Heart left ventricle (tissue), 16 donors: ENCODE results near the gene GSAP. TPM values are rescaled to one million over a fixed set of nuclear protein-coding genes. Genes with fewer than 3 reads are reported as not detected.
A peak's percentile ranks its signal among the peaks of the same experiment; 100 is the strongest.

Experiments used
- ATAC-seq, 4 donors: fragments of 200-7000 bp; cut with Tn5 transposase; one replicate each; pipeline ENCODE4 v1.9.1; 2020 to 2022; ENCODE audit warnings: moderate library complexity in 4 of 4, mild to moderate bottlenecking in 3 of 4, moderate number of reproducible peaks in 1 of 4
- DNase-seq, 5 donors: peaks; one replicate each; pipeline ENCODE4 v3.0.0-alpha.2; 2020
- H3K27ac ChIP-seq, 12 donors: fragments of 200-600 bp; sonication (generic) in 4 of 12; one replicate each; pipeline versions ENCODE4 v1.5.0 to v1.8.0; 2016 to 2022; ENCODE audit warnings: mild to moderate bottlenecking in 2 of 12
- H3K27me3 ChIP-seq, 9 donors: fragments of 200-600 bp; sonication (generic) in 2 of 9; one replicate each; pipeline versions ENCODE4 v1.5.1 to v1.8.0; 2016 to 2022; ENCODE audit warnings: mild to moderate bottlenecking in 3 of 9
- H3K36me3 ChIP-seq, 9 donors: fragments of 200-600 bp; sonication (generic) in 2 of 9; one replicate each; pipeline versions ENCODE4 v1.5.0 to v1.8.0; 2018 to 2022; ENCODE audit warnings: mild to moderate bottlenecking in 2 of 9
- H3K4me1 ChIP-seq, 12 donors: fragments of 200-600 bp; sonication (generic) in 4 of 12; one replicate each; pipeline versions ENCODE4 v1.5.0 to v1.8.0; 2016 to 2022; ENCODE audit warnings: mild to moderate bottlenecking in 3 of 12
- H3K4me3 ChIP-seq, 12 donors: fragments of 200-600 bp; sonication (generic) in 4 of 12; one replicate each; pipeline versions ENCODE4 v1.5.0 to v1.8.0; 2017 to 2022; ENCODE audit warnings: mild to moderate bottlenecking in 9 of 12, moderate library complexity in 4 of 12
- H3K9me3 ChIP-seq, 12 donors: fragments of 200-600 bp; sonication (generic) in 4 of 12; one replicate each; pipeline versions ENCODE4 v1.5.0 to v1.8.0; 2016 to 2022; ENCODE audit warnings: mild to moderate bottlenecking in 1 of 12
- POLR2A ChIP-seq, 2 donors: fragments of 450-650 bp; IDR thresholded peaks; one replicate each; pipeline ENCODE4 v1.6.1; 2017; ENCODE audit warnings: antibody characterized with exemption in 2 of 2, mild to moderate bottlenecking in 2 of 2, moderate library complexity in 2 of 2
- WGBS, 4 donors: extraction: QIAGEN DNeasy Blood & Tissue Kit in 2 of 4; methylation state at CpG; one replicate each; pipeline versions ENCODE4 v1.1.5 to v1.1.7; 2013 to 2018; 5-methylcytosine and 5-hydroxymethylcytosine counted together
- intact Hi-C, 10 donors: fragments of 100-400 bp; cut with DNase I; formaldehyde crosslinking; loops; one replicate each; pipeline versions ENCODE4 v1.11.1 to v1.14.2; 2022
- polyA plus RNA-seq, 2 donors: library from polyadenylated mRNA; stranded (reverse); fragments of 200-250 nt; gene quantifications; one replicate each; pipeline ENCODE4 v1.2.3, GENCODE V29; 2013
- total RNA-seq, 9 donors: library from RNA; depleted of rRNA in 2 of 9; stranded (reverse); fragments of >200 nt in 2 of 9; fragmentation: NEBNext Ultra II Directional in 3 of 9; extraction: Animal tissue kit (Norgen Biotek cat#: 25700) in 3 of 9; gene quantifications; one replicate each; pipeline versions ENCODE4 v1.1.0 to v1.2.4, GENCODE V29; 2016 to 2023
- TF ChIP-seq, protein P1 (sequence below), 12 donors: fragments of 200-600 bp; sonication (generic) in 4 of 12; IDR thresholded peaks; one replicate each; pipeline versions ENCODE4 v1.5.0 to v1.8.0; 2018 to 2022; ENCODE audit warnings: antibody characterized with exemption in 12 of 12, mild to moderate bottlenecking in 5 of 12
- donor health status: ischemic (EF 13 %, LVEDD 7.1; RV severe dilation, severe dysfunction).
- donor health status: healthy with polysubstance abuse.
- donor health status: DM: no; HTN: yes; CAD: no.
- donor health status: DM: no; HTN: no; CAD: no.
- donor health status: ischemic (EF 25% LVEDD 6.9; RV normal size, moderate dysfunction).
- donor health status: ischemic (EF 25% LVEDD 5.7; RV mildly dilated, moderate dysfunction).
- donor health status: healthy.
- donor health status: DM: yes; HTN: yes; CAD: no.
- donor health status: ischemic (EF 35%, LVEDD 5.7; RV mildly dilated, moderate dysfunction).
- donor health status: nonischemic (EF 11% LVEDD 7.7; RV severe dilation, severe dysfunction).
- donor health status: DM: yes; HTN: yes; CAD: no.
- donor health status: PGD.
- donor health status: ischemic (EF 29% LVEDD 5.4; RV normal size, mild dysfunction).
- donor health status: nonischemic (EF 23%, LVEDD 6.1; RV moderate dilation, normal function).

The GSAP gene
- total and polyA plus RNA-seq, 11 donors, result 1.7 to 24.9 (median 6.5) TPM

DNA sequence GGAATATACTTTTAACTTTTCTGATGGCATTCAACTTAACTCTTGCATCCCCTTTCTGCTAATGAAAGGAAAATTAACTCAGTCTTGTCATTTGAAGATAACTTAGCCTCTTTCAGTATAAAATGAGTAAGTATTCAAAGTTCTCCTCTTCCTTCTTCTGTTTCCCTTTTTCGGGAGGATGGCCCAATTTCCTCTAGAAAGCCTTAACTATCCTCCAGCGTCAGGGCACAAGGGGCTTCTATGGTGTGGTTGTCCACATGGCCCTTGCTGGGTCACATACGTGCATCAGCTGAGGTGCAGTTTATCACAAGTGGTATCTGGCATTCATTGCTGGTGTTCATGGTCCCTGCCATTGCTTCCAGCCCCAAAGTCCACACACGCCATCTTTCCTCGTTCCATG, 17.8 kb upstream of the GSAP start:
- Histone ChIP-seq H3K4me3 (no peak overlapping the region), H3K4me1 (peaks cover 0 to 28% (median 2%) of the 10 kb centered on the region in 12 donors), H3K9me3 (no peaks in the 10 kb centered on the region), H3K27ac (peak overlapping the region in 1 of 12 donors; percentile 46), H3K27me3 (peaks cover 0 to 3% (median 0%) of the 10 kb centered on the region in 9 donors), H3K36me3 (no peaks in the 10 kb centered on the region)
- no peak for ATAC-seq
- WGBS, 4 donors, result 87 to 92% (median 89%) methylated on average over 5 of the region's 5 CpGs
- TF ChIP-seq POLR2A (IDR thresholded peaks at IDR 0.05), result no peak
- TF ChIP-seq, protein P1, sequence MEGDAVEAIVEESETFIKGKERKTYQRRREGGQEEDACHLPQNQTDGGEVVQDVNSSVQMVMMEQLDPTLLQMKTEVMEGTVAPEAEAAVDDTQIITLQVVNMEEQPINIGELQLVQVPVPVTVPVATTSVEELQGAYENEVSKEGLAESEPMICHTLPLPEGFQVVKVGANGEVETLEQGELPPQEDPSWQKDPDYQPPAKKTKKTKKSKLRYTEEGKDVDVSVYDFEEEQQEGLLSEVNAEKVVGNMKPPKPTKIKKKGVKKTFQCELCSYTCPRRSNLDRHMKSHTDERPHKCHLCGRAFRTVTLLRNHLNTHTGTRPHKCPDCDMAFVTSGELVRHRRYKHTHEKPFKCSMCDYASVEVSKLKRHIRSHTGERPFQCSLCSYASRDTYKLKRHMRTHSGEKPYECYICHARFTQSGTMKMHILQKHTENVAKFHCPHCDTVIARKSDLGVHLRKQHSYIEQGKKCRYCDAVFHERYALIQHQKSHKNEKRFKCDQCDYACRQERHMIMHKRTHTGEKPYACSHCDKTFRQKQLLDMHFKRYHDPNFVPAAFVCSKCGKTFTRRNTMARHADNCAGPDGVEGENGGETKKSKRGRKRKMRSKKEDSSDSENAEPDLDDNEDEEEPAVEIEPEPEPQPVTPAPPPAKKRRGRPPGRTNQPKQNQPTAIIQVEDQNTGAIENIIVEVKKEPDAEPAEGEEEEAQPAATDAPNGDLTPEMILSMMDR (IDR thresholded peaks at IDR 0.05), result no peak
- intact Hi-C loops, result no loop called here
- DNase-seq, result no peak

DNA sequence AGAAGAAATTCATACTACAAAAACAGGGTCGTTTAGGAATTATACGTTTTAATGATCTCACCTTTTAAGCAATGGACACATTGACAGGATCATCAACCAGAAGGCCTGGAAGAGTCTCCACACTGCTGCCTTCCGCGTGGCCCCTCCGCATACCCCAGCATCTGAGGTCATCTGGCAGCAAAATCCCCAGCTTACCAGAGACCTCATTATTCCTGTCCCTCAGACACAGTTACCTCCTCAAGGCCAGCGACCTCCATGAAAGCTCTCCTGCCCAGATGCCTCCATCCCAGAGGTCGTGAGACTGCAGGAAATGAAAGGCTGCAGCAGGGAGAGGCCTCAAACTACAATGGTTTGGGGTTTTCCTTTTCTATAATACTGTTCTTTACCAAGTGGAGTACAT, 14.8 kb upstream of the GSAP start:
- Histone ChIP-seq H3K27me3 (peaks cover 0 to 3% (median 0%) of the 10 kb centered on the region in 9 donors), H3K27ac (no peak overlapping the region), H3K4me1 (peaks cover 0 to 56% (median 12%) of the 10 kb centered on the region in 12 donors), H3K36me3 (no peaks in the 10 kb centered on the region), H3K4me3 (no peak overlapping the region), H3K9me3 (no peaks in the 10 kb centered on the region)
- ATAC-seq, result no peak
- DNase-seq, result no peak
- intact Hi-C loops, result no loop called here
- WGBS, 4 donors, result 75 to 82% (median 79%) methylated on average over 7 of the region's 7 CpGs
- TF ChIP-seq, protein P1 (IDR thresholded peaks at IDR 0.05), result no peak
- TF ChIP-seq POLR2A (IDR thresholded peaks at IDR 0.05), result no peak

DNA sequence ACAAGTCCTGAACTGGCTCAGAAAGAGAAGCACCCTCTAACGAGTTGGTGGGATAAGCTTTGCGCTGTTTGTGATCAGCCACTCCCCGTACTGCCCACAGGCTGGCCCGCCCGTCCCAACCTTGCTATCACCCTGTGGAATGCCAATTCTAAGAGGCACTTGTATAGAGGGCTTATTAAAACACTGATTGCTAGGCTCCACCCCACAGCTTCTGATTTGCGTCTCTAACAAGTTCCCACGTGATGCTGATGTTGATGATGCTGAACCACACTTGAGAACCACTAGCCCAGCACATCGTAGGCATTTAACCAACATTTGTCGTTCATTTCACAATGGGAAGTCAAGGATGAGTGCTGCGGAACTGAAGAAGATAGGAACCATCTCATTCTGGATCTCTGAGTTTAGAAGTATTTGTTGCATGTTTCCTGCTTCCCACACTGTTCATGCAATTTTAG, 12.7 kb upstream of the GSAP start:
- no peak for TF ChIP-seq POLR2A (IDR thresholded peaks at IDR 0.05)
- TF ChIP-seq, protein P1 (IDR thresholded peaks at IDR 0.05), result no peak
- no peak overlapping the region for H3K4me3 ChIP-seq
- DNase-seq, result peak in 1 of 5 donors; percentile 37
- H3K36me3 ChIP-seq, result no peaks in the 10 kb centered on the region
- no peaks in the 10 kb centered on the region for H3K9me3 ChIP-seq
- peaks cover 0 to under 1% (median 0%) of the 10 kb centered on the region in 9 donors for H3K27me3 ChIP-seq
- intact Hi-C loops, result loop anchor here in 1 of 10 donors (10.0 kb wide), 1 partner anchor 106 kb away; the partner anchor contains the start of gene PTPN12
- H3K4me1 ChIP-seq, result peaks cover 0 to 50% (median 12%) of the 10 kb centered on the region in 12 donors
- WGBS, 4 donors, result 37 to 47% (median 41%) methylated on average over 10 of the region's 10 CpGs
- peak overlapping the region in 2 of 12 donors; percentile 31 to 92 for H3K27ac ChIP-seq
- peak; percentile 56 to 88 (median 66) for ATAC-seq

DNA sequence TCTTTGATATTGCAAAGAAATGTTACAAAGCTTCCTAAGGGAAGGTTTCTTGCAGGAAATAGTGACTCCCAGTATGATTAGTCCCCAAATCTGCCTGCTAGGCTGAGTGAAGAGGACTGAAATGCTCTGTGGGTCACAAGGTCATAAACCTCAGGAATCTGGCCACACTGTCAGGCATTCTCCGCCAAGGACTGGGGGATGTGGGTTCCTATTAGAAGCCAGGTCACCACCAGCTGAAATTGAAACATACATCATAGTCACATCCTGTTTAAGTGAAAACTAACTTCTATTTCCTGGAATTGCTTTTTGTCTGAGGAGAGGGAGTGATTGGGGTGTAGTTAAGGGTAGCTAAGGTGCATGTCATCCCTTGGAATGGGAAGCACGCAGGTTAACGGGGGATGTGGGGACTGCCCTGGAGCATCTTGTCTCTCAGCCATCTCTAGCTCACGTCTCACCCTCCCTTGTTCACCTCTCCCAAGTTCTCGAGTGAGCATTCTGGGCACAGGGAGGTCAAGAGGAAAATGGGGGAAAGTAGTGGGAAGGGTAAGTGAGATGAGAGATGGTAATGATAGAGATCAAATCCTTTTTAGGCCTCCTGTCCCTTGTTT, 12.0 kb upstream of the GSAP start:
- ATAC-seq, result peak in 2 of 4 donors; percentile 25 to 74

More for the DNA sequence above, 12.0 kb upstream of the GSAP start:
- no peak overlapping the region for H3K4me3 ChIP-seq
- DNase-seq, result no peak
- intact Hi-C loops, result loop anchor here in 1 of 10 donors (10.0 kb wide), 1 partner anchor 107 kb away; the partner anchor contains the start of gene PTPN12
- no peaks in the 10 kb centered on the region for H3K9me3 ChIP-seq
- TF ChIP-seq POLR2A (IDR thresholded peaks at IDR 0.05), result no peak
- TF ChIP-seq, protein P1 (IDR thresholded peaks at IDR 0.05), result no peak
- H3K4me1 ChIP-seq, result peaks cover 0 to 46% (median 12%) of the 10 kb centered on the region in 12 donors
- 54 to 76% (median 69%) methylated on average over 5 of the region's 5 CpGs for WGBS, 4 donors
- H3K36me3 ChIP-seq, result no peaks in the 10 kb centered on the region
- no peaks in the 10 kb centered on the region for H3K27me3 ChIP-seq
- H3K27ac ChIP-seq, result peak overlapping the region in 3 of 12 donors; percentile 12 to 92 (median 31)
